HG03095 (cell line): ENCODE results near the gene FEM1A.
"Not testable (repeated sequence)": the region's sequence is repeated elsewhere in the genome, so short reads cannot be mapped to it uniquely, and the experiment has no call there.

Experiments used
- ATAC-seq: cut with Tn5 transposase; IDR thresholded peaks from one replicate; pipeline ENCODE4 v1.9.1; 2021; ENCODE audit warnings: moderate library complexity; ENCODE audit not compliant: unreplicated experiment

Gene FEM1A

GRCh38 chr19:4791183-4792018 is at the start of gene FEM1A:
FEM1A (plus strand) TSS chr19:4791734; CDS start chr19:4791855, 121 bp downstream.
- peak; percentile 91 for ATAC-seq

- ATAC-seq = no peak
Observed at GRCh38 chr19:4742723-4743646, 48.5 kb upstream of the FEM1A start.

- ATAC-seq = no peak
Observed at GRCh38 chr19:4744451-4745174, 46.9 kb upstream of the FEM1A start.

- not testable (repeated sequence) for ATAC-seq
Observed at GRCh38 chr19:4745175-4745574, 46.4 kb upstream of the FEM1A start.

- ATAC-seq = no peak
Observed at GRCh38 chr19:4745986-4746385, 45.5 kb upstream of the FEM1A start.

GRCh38 chr19:4748185-4748584 is 43.3 kb upstream of the FEM1A start:
- ATAC-seq = no peak

- no peak for ATAC-seq
Observed at GRCh38 chr19:4748589-4748988, 42.9 kb upstream of the FEM1A start.

GRCh38 chr19:4749870-4750590 is 41.5 kb upstream of the FEM1A start:
- ATAC-seq = no peak

GRCh38 chr19:4754248-4754647 is 37.3 kb upstream of the FEM1A start:
- no peak for ATAC-seq

- no peak for ATAC-seq
Observed at GRCh38 chr19:4755459-4755858, 36.1 kb upstream of the FEM1A start.

- no peak for ATAC-seq
Observed at GRCh38 chr19:4758082-4758481, 33.5 kb upstream of the FEM1A start.

GRCh38 chr19:4758659-4759058 is 32.9 kb upstream of the FEM1A start:
- no peak for ATAC-seq

- no peak for ATAC-seq
Observed at GRCh38 chr19:4759388-4760284, 31.9 kb upstream of the FEM1A start.

GRCh38 chr19:4760285-4760650 is 31.3 kb upstream of the FEM1A start:
- no peak for ATAC-seq

- ATAC-seq = no peak
Observed at GRCh38 chr19:4763021-4763420, 28.5 kb upstream of the FEM1A start.

- ATAC-seq = no peak
Observed at GRCh38 chr19:4764393-4764660, 27.2 kb upstream of the FEM1A start.

GRCh38 chr19:4768934-4769777 is 22.4 kb upstream of the FEM1A start:
- ATAC-seq = no peak

GRCh38 chr19:4772566-4772965 is 19.0 kb upstream of the FEM1A start:
- no peak for ATAC-seq
